H1 (cell line): ENCODE results near the gene CTSC. TPM values are rescaled to one million over a fixed set of nuclear protein-coding genes. Genes with fewer than 3 reads are reported as not detected.

Source experiments
- CTCF ChIA-PET: fragments of 300-600 bp; sonication (Branson Sonifier 250); formaldehyde crosslinking; loops from one replicate; lab custom pipeline; 2021; ENCODE audit not compliant: partially characterized antibody; lab: Charles Lee
- POLR2A ChIA-PET: fragments of 300-600 bp; sonication (Branson Sonifier 250); formaldehyde crosslinking; loops from one replicate; lab custom pipeline; 2021; ENCODE audit warnings: inconsistent platforms; ENCODE audit not compliant: partially characterized antibody; lab: Charles Lee
- DNase-seq, 2 experiments: peaks; one replicate each; pipeline versions ENCODE4 v3.0.0 to v3.0.0-alpha.2; 2010 to 2022; ENCODE audit warnings: low spot score in 2 of 2, low read depth in 1 of 2, mixed read lengths in 1 of 2
- FAIRE-seq: peaks from 2 replicates; lab custom pipeline; 2011; peaks lifted over from hg19 to GRCh38; lab: Jason Lieb, UNC
- H2AFZ ChIP-seq: 2 replicates; pipeline ENCODE4 v1.8.1; 2012; ENCODE audit warnings: low read length, inconsistent platforms
- H2AK5ac ChIP-seq: 2 replicates; pipeline ENCODE4 v1.6.1; 2013; ENCODE audit warnings: low read depth, low read length
- H2BK120ac ChIP-seq: replicated peaks from 2 replicates; pipeline ENCODE3; 2013; ENCODE audit warnings: low read depth, low read length, inconsistent platforms
- H2BK12ac ChIP-seq: 2 replicates; pipeline ENCODE4 v1.6.1; 2013; ENCODE audit warnings: low read depth, low read length
- H2BK15ac ChIP-seq: 2 replicates; pipeline ENCODE4 v1.6.1; 2013; ENCODE audit warnings: low read length
- H2BK20ac ChIP-seq: 2 replicates; pipeline ENCODE4 v1.6.1; 2013; ENCODE audit warnings: low read length
- H2BK5ac ChIP-seq: 2 replicates; pipeline ENCODE4 v1.6.1; 2013; ENCODE audit warnings: low read depth, low read length
- H3K14ac ChIP-seq: 2 replicates; pipeline ENCODE4 v1.6.1; 2013; ENCODE audit warnings: inconsistent platforms; ENCODE audit not compliant: insufficient read length
- H3K18ac ChIP-seq: 2 replicates; pipeline ENCODE4 v1.6.1; 2013; ENCODE audit warnings: low read length; ENCODE audit errors: extremely low read depth
- H3K23ac ChIP-seq: 2 replicates; pipeline ENCODE4 v1.6.1; 2013; ENCODE audit warnings: inconsistent platforms; ENCODE audit not compliant: insufficient read length
- H3K23me2 ChIP-seq: 2 replicates; pipeline ENCODE4 v1.6.1; 2013; ENCODE audit warnings: low read depth, low read length
- H3K27ac ChIP-seq: 2 replicates; pipeline ENCODE4 v1.6.1; 2011; ENCODE audit warnings: low read depth, low read length, inconsistent platforms
- H3K27me3 ChIP-seq, 4 experiments: replicated peaks in 1 of 4; 1 replicate in 1 of 4; 2 replicates in 3 of 4; pipeline versions ENCODE4 v1.6.1 to v1.8.1; 2011 to 2013; ENCODE audit warnings: low read length in 3 of 4, mild to moderate bottlenecking in 3 of 4, inconsistent platforms in 2 of 4, mixed read lengths in 2 of 4, moderate library complexity in 1 of 4; ENCODE audit not compliant: control insufficient read depth in 3 of 4, insufficient read depth in 3 of 4; ENCODE audit errors: extremely low read depth in 1 of 4
- H3K36me3 ChIP-seq, 4 experiments: 2 replicates each; pipeline versions ENCODE4 v1.6.1 to v1.8.1; 2011 to 2013; ENCODE audit warnings: mild to moderate bottlenecking in 4 of 4, low read length in 3 of 4, moderate library complexity in 2 of 4, control low read depth in 1 of 4, inconsistent platforms in 1 of 4; ENCODE audit not compliant: insufficient read depth in 4 of 4, control insufficient read depth in 2 of 4
- H3K4ac ChIP-seq: replicated peaks from 2 replicates; pipeline ENCODE3; 2013; ENCODE audit warnings: low read length, low read depth, mixed read lengths, inconsistent platforms; ENCODE audit not compliant: insufficient read length
- H3K4me1 ChIP-seq, 4 experiments: replicated peaks in 1 of 4; 1 replicate in 1 of 4; 2 replicates in 3 of 4; pipeline versions ENCODE4 v1.6.1 to v1.8.1; 2011 to 2013; ENCODE audit warnings: low read length in 3 of 4, inconsistent platforms in 2 of 4, mixed read lengths in 1 of 4; ENCODE audit not compliant: insufficient read depth in 4 of 4, control insufficient read depth in 3 of 4
- H3K4me2 ChIP-seq, 2 experiments: 2 replicates each; pipeline versions ENCODE4 v1.6.1 to v1.8.1; 2011 to 2013; ENCODE audit warnings: low read depth in 2 of 2, low read length in 2 of 2, control low read depth in 1 of 2, inconsistent platforms in 1 of 2, mild to moderate bottlenecking in 1 of 2; ENCODE audit not compliant: insufficient read depth in 1 of 2
- H3K4me3 ChIP-seq, 4 experiments: fragments of 200-600, 300-600 bp in 1 of 4; sonication (generic), shearing (Covaris generic), sonication (Bioruptor Twin) in 1 of 4; 2 replicates each; pipeline versions ENCODE4 v1.5.1 to v1.8.1; 2011 to 2016; ENCODE audit warnings: low read length in 4 of 4, low read depth in 3 of 4, control low read depth in 2 of 4, inconsistent platforms in 2 of 4, mild to moderate bottlenecking in 2 of 4, mixed read lengths in 1 of 4, moderate library complexity in 1 of 4; ENCODE audit not compliant: insufficient read depth in 2 of 4; ENCODE audit errors: extremely low read depth in 1 of 4
- H3K56ac ChIP-seq: replicated peaks from 2 replicates; pipeline ENCODE3; 2013; ENCODE audit warnings: low read depth, mild to moderate bottlenecking, mixed read lengths, low read length, inconsistent platforms; ENCODE audit not compliant: insufficient read length
- H3K79me1 ChIP-seq: 2 replicates; pipeline ENCODE4 v1.6.1; 2013; ENCODE audit warnings: low read depth, low read length, control low read depth
- H3K79me2 ChIP-seq, 2 experiments: 2 replicates each; pipeline versions ENCODE4 v1.6.1 to v1.8.1; 2012 to 2013; ENCODE audit warnings: low read length in 2 of 2, mild to moderate bottlenecking in 2 of 2, inconsistent platforms in 1 of 2; ENCODE audit not compliant: insufficient read depth in 2 of 2, control insufficient read depth in 1 of 2
- H3K9ac ChIP-seq, 4 experiments: replicated peaks in 1 of 4; 1 replicate in 1 of 4; 2 replicates in 3 of 4; pipeline versions ENCODE4 v1.6.1 to v1.8.1; 2011 to 2013; ENCODE audit warnings: low read depth in 3 of 4, low read length in 3 of 4, control low read depth in 2 of 4, mild to moderate bottlenecking in 2 of 4, moderate library complexity in 2 of 4, inconsistent platforms in 1 of 4; ENCODE audit errors: extremely low read depth in 1 of 4
- H3K9me3 ChIP-seq, 2 experiments: 2 replicates each; pipeline versions ENCODE4 v1.6.1 to v1.8.1; 2012 to 2013; ENCODE audit warnings: mild to moderate bottlenecking in 2 of 2, moderate library complexity in 2 of 2, control low read depth in 1 of 2, inconsistent platforms in 1 of 2, low read depth in 1 of 2, low read length in 1 of 2, mixed read lengths in 1 of 2; ENCODE audit not compliant: insufficient read depth in 2 of 2
- H4K20me1 ChIP-seq, 2 experiments: replicated peaks in 1 of 2; 2 replicates each; pipeline versions ENCODE3 to v1.8.1; 2011 to 2013; ENCODE audit warnings: inconsistent platforms in 2 of 2, low read length in 2 of 2, mild to moderate bottlenecking in 1 of 2; ENCODE audit not compliant: insufficient read depth in 2 of 2, control insufficient read depth in 1 of 2
- H4K5ac ChIP-seq: 2 replicates; pipeline ENCODE4 v1.6.1; 2013; ENCODE audit warnings: low read length, low read depth, mixed read lengths, inconsistent platforms; ENCODE audit not compliant: insufficient read length
- H4K8ac ChIP-seq: 2 replicates; pipeline ENCODE4 v1.8.0; 2013; ENCODE audit warnings: mild to moderate bottlenecking, moderate library complexity, low read length, inconsistent platforms; ENCODE audit not compliant: insufficient read depth; ENCODE audit errors: extremely low read depth
- H4K91ac ChIP-seq: replicated peaks from 2 replicates; pipeline ENCODE3; 2013; ENCODE audit warnings: low read length, mixed read lengths, inconsistent platforms; ENCODE audit not compliant: insufficient read length
- BACH1 ChIP-seq: IDR thresholded peaks from 2 replicates; pipeline ENCODE4 v1.6.1; 2012; ENCODE audit warnings: low read length, improper control_type of control experiment
- CHD1 ChIP-seq: IDR thresholded peaks from 2 replicates; pipeline ENCODE4 v1.6.1; 2012; ENCODE audit warnings: low read depth, low read length, improper control_type of control experiment
- CTCF ChIP-seq, 3 experiments: IDR thresholded peaks; 1 replicate in 2 of 3; 2 replicates in 1 of 3; pipeline versions ENCODE4 v1.5.1 to v1.6.1; 2011; ENCODE audit warnings: low read length in 3 of 3, mild to moderate bottlenecking in 3 of 3, inconsistent platforms in 2 of 3, low read depth in 1 of 3, moderate library complexity in 1 of 3; ENCODE audit not compliant: insufficient read depth in 1 of 3; ENCODE audit errors: control extremely low read depth in 1 of 3
- E2F6 ChIP-seq: IDR thresholded peaks from 2 replicates; pipeline ENCODE4 v1.6.1; 2012; ENCODE audit warnings: inconsistent platforms
- POLR2A ChIP-seq, 2 experiments: IDR thresholded peaks; 1 replicate in 1 of 2; 2 replicates in 1 of 2; pipeline ENCODE4 v1.6.1; 2011; ENCODE audit warnings: low read depth in 2 of 2, low read length in 2 of 2, mild to moderate bottlenecking in 2 of 2; ENCODE audit errors: control extremely low read depth in 1 of 2
- RAD21 ChIP-seq, 2 experiments: IDR thresholded peaks in 1 of 2; conservative IDR thresholded peaks in 1 of 2; 2 replicates each; pipeline ENCODE4 v1.6.1; 2011; ENCODE audit warnings: low read depth in 2 of 2, low read length in 2 of 2, improper control_type of control experiment in 1 of 2, inconsistent platforms in 1 of 2, mild to moderate bottlenecking in 1 of 2, moderate library complexity in 1 of 2
- RFX5 ChIP-seq: IDR thresholded peaks from 2 replicates; pipeline ENCODE4 v1.6.1; 2011; ENCODE audit warnings: low read depth, low read length, improper control_type of control experiment, borderline replicate concordance
- SP1 ChIP-seq: IDR thresholded peaks from 2 replicates; pipeline ENCODE4 v1.6.1; 2011; ENCODE audit warnings: low read depth, low read length
- SUZ12 ChIP-seq: fragments of 200-600 bp; sonication (generic); IDR thresholded peaks from 2 replicates; pipeline ENCODE4 v1.6.1; 2012; ENCODE audit warnings: mild to moderate bottlenecking, inconsistent platforms, low read length, moderate library complexity, mixed read lengths
- TCF12 ChIP-seq: IDR thresholded peaks from 2 replicates; pipeline ENCODE4 v1.6.1; 2011; ENCODE audit warnings: low read depth, mild to moderate bottlenecking, low read length
- TEAD4 ChIP-seq: IDR thresholded peaks from 2 replicates; pipeline ENCODE4 v1.6.1; 2012; ENCODE audit warnings: low read depth, low read length, inconsistent platforms, mixed read lengths
- WGBS, 2 experiments: shearing (Covaris generic) in 1 of 2; methylation state at CpG; one replicate each; pipeline versions ENCODE4 v1.1.6 to v1.1.7; 2013 to 2015; ENCODE audit warnings: low lambda C conversion rate in 2 of 2, mixed read lengths in 2 of 2, inconsistent platforms in 1 of 2, low coverage in 1 of 2, missing lambda C conversion rate in 1 of 2; ENCODE audit not compliant: insufficient replicate concordance in 2 of 2, insufficient coverage in 1 of 2, insufficient read length in 1 of 2; ENCODE audit errors: extremely low coverage in 1 of 2, missing lambda C conversion rate in 1 of 2; 5-methylcytosine and 5-hydroxymethylcytosine counted together
- polyA plus RNA-seq, 7 experiments: library from polyadenylated mRNA; depleted of rRNA in 3 of 7; stranded (reverse) in 5 of 7; unstranded in 2 of 7; fragments of >200 nt in 5 of 7; fragments of 200-250 nt in 2 of 7; gene quantifications; 1 replicate in 5 of 7; 2 replicates in 1 of 7; 4 replicates in 1 of 7; pipeline versions ENCODE4 v1.2.1 to v1.2.3, GENCODE V29; 2011 to 2013; ENCODE audit warnings: missing spikeins in 2 of 7, mixed read lengths in 2 of 7
- total RNA-seq: library from RNA; stranded (reverse); fragmentation: NEBNext Ultra II Directional; extraction: Animal tissue kit (Norgen Biotek cat#: 25700); gene quantifications from 2 replicates; pipeline ENCODE4 v1.2.1, GENCODE V29; 2021

The CTSC gene
- total and polyA plus RNA-seq, 2 of the 8 experiments (the other 6 are each of a cell fraction or from before 2014, with no cell fraction given) = 347 to 369 TPM

GRCh38 chr11:88317536-88317935 is 20.0 kb downstream of the CTSC start:
- Histone ChIP-seq H3K9ac (no peak overlapping the region), H2BK12ac (no peak overlapping the region), H3K27ac (no peak overlapping the region), H3K9me3 (no peaks in the 10 kb centered on the region), H2BK5ac (no peak overlapping the region), H2AFZ (no peak overlapping the region), H3K23me2 (no peaks in the 10 kb centered on the region), H2BK15ac (no peak overlapping the region), H3K4ac (no peak overlapping the region), H2BK20ac (no peak overlapping the region), H3K4me3 (no peak overlapping the region), H3K79me1 (0 out of 2 replicates have a peak, but pooled peaks cover 3% of the 10 kb centered on the region), H3K56ac (no peak overlapping the region), H3K27me3 (no peaks in the 10 kb centered on the region), H4K8ac (no peak overlapping the region), H4K20me1 (peaks cover 0 to 3% of the 10 kb centered on the region in 2 experiments), H2BK120ac (no peak overlapping the region), H3K4me1 (peaks cover 0 to 9% (median 3%) of the 10 kb centered on the region in 4 experiments; a peak in 4 of 7 replicates), H3K14ac (no peak overlapping the region), H3K18ac (no peak overlapping the region), H3K36me3 (peaks cover 4 to 47% (median 16%) of the 10 kb centered on the region in 4 experiments; a peak in 7 of 8 replicates), H2AK5ac (no peak overlapping the region), H4K91ac (no peak overlapping the region), H3K4me2 (no peak overlapping the region), H3K79me2 (peaks cover 8 to 91% of the 10 kb centered on the region in 2 experiments), H4K5ac (no peak overlapping the region), H3K23ac (no peak overlapping the region)
- no peak for DNase-seq
- ChIA-PET POLR2A (interaction anchor here (1.4 to 13.8 kb wide), 4 partner anchors 10 to 215 kb away, joined by 4 to 129 read pairs (median 28); partner anchors contain the start of gene CTSC), CTCF (interaction anchor here (0.6 kb wide), 1 partner anchor 33 kb away, joined by 3 read pairs; no protein-coding TSS in a partner anchor)
- FAIRE-seq = no peak
- 88% methylated on average over 5 of the region's 5 CpGs; no CpG with 5 or more reads in 1 of the 2 experiments for WGBS, 2 experiments
- no peak for TF ChIP-seq TEAD4
- no peak for TF ChIP-seq SP1
- no peak for TF ChIP-seq SUZ12
- TF ChIP-seq POLR2A (IDR thresholded peaks at IDR 0.05; ENCODE audit: control extremely low read depth in 1 of 2, low read depth in 2 of 2, low read length in 2 of 2) = no peak
- no peak for TF ChIP-seq E2F6
- no peak for TF ChIP-seq BACH1
- TF ChIP-seq TCF12 = no peak
- no peak for TF ChIP-seq CHD1
- no peak for TF ChIP-seq CTCF (IDR thresholded peaks at IDR 0.05; ENCODE audit: control extremely low read depth in 1 of 3, insufficient read depth in 1 of 3, low read depth in 1 of 3, low read length in 3 of 3)
- no peak for TF ChIP-seq RFX5
- no peak for TF ChIP-seq RAD21 (IDR thresholded peaks at IDR 0.05 in 1 of 2, conservative IDR thresholded peaks at IDR 0.05 in 1 of 2; ENCODE audit: low read depth in 2 of 2, low read length in 2 of 2)
